ENCODE measurements around the gene SLC7A8. TPM values are rescaled to one million over a fixed set of nuclear protein-coding genes. Genes with fewer than 3 reads are reported as not detected.

Gene SLC7A8
- total and polyA plus RNA-seq, 2 donors (not counting 1 experiment from before 2014, with no cell fraction given), result 1.4 to 10.2 TPM

GRCh38 chr14:23103581-23103980 is 79.9 kb downstream of the SLC7A8 start:
- H4K20me1 ChIP-seq (ENCODE audit: control insufficient read depth, extremely low read depth, insufficient read depth, low read length), result no peaks in the 10 kb centered on the region
- no peak overlapping the region for H2AFZ ChIP-seq (ENCODE audit: low read length)
- no peak overlapping the region for H3K4me3 ChIP-seq (replicated peaks in 1 of 4; ENCODE audit: control extremely low read depth in 1 of 4, insufficient read depth in 1 of 4, low read depth in 3 of 4, low read length in 4 of 4)
- TF ChIP-seq EZH2 (IDR thresholded peaks at IDR 0.05; ENCODE audit: low read length, missing control alignments), result no peak
- TF ChIP-seq CTCF (conservative IDR thresholded peaks at IDR 0.05 in 1 of 2, IDR thresholded peaks at IDR 0.05 in 1 of 2; ENCODE audit: low read depth in 1 of 2, low read length in 2 of 2), result no peak
- DNase-seq (ENCODE audit: low read depth in 2 of 2), result no peak
- no peaks in the 10 kb centered on the region for H3K9me3 ChIP-seq (ENCODE audit: control insufficient read depth, insufficient read depth, low read depth, low read length)
- peaks cover 2% of the 10 kb centered on the region for H3K36me3 ChIP-seq (ENCODE audit: control insufficient read depth, insufficient read depth, low read length)
- no peak overlapping the region for H3K27ac ChIP-seq (ENCODE audit: insufficient read depth, low read length)
- H3K9ac ChIP-seq (ENCODE audit: insufficient read depth, low read length), result no peak overlapping the region
- no peak overlapping the region for H3K4me2 ChIP-seq (ENCODE audit: extremely low read depth, insufficient read depth, low read length)
- no peaks in the 10 kb centered on the region for H3K4me1 ChIP-seq (ENCODE audit: control insufficient read depth, extremely low read depth, insufficient read depth, low read length)
- no peaks in the 10 kb centered on the region for H3K27me3 ChIP-seq (ENCODE audit: control insufficient read depth, insufficient read depth, low read length)
- H3K79me2 ChIP-seq (ENCODE audit: control insufficient read depth, insufficient read depth, low read length), result peaks cover 7% of the 10 kb centered on the region

DNA sequence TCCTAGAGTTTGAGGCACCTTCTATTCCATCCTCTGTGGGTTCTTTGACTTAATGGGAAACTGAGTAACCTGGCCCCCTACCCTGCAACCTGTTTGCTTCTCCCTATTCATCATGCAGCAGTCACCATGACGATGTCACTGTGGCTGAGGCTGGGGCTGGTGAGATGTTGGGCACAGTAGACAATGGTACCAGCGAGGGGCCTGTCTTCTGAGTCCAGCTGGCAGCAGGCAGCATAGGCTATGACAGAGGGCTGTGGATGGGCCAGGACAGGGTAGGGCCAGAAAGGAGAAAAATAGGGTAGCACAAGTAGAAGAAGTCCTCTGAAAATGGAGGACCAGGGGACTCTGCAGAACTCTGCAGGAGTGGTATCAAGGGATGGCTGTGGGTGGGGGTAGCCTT is 80.7 kb downstream of the SLC7A8 start:
- Histone ChIP-seq H3K36me3 (ENCODE audit: control insufficient read depth, insufficient read depth, low read length) (peaks cover 2% of the 10 kb centered on the region), H3K9me3 (ENCODE audit: control insufficient read depth, insufficient read depth, low read depth, low read length) (no peaks in the 10 kb centered on the region), H3K9ac (ENCODE audit: insufficient read depth, low read length) (no peak overlapping the region), H3K79me2 (ENCODE audit: control insufficient read depth, insufficient read depth, low read length) (peaks cover 14% of the 10 kb centered on the region), H3K27ac (ENCODE audit: insufficient read depth, low read length) (no peak overlapping the region), H3K4me3 (replicated peaks in 1 of 4; ENCODE audit: control extremely low read depth in 1 of 4, insufficient read depth in 1 of 4, low read depth in 3 of 4, low read length in 4 of 4) (no peak overlapping the region), H3K4me2 (ENCODE audit: extremely low read depth, insufficient read depth, low read length) (no peak overlapping the region), H2AFZ (ENCODE audit: low read length) (no peak overlapping the region), H3K4me1 (ENCODE audit: control insufficient read depth, extremely low read depth, insufficient read depth, low read length) (no peaks in the 10 kb centered on the region), H3K27me3 (ENCODE audit: control insufficient read depth, insufficient read depth, low read length) (no peaks in the 10 kb centered on the region), H4K20me1 (ENCODE audit: control insufficient read depth, extremely low read depth, insufficient read depth, low read length) (no peaks in the 10 kb centered on the region)
- TF ChIP-seq CTCF (conservative IDR thresholded peaks at IDR 0.05 in 1 of 2, IDR thresholded peaks at IDR 0.05 in 1 of 2; ENCODE audit: low read depth in 1 of 2, low read length in 2 of 2), result no peak
- TF ChIP-seq EZH2 (IDR thresholded peaks at IDR 0.05; ENCODE audit: low read length, missing control alignments), result no peak
- DNase-seq (ENCODE audit: low read depth in 2 of 2), result no peak

GRCh38 chr14:23101986-23102625 is 81.4 kb downstream of the SLC7A8 start:
- H3K27me3 ChIP-seq (ENCODE audit: control insufficient read depth, insufficient read depth, low read length), result no peaks in the 10 kb centered on the region
- no peak overlapping the region for H3K4me2 ChIP-seq (ENCODE audit: extremely low read depth, insufficient read depth, low read length)
- no peak for DNase-seq (ENCODE audit: low read depth in 2 of 2)
- H3K79me2 ChIP-seq (ENCODE audit: control insufficient read depth, insufficient read depth, low read length), result peaks cover 21% of the 10 kb centered on the region
- H3K4me3 ChIP-seq (replicated peaks in 1 of 4; ENCODE audit: control extremely low read depth in 1 of 4, insufficient read depth in 1 of 4, low read depth in 3 of 4, low read length in 4 of 4), result no peak overlapping the region
- no peaks in the 10 kb centered on the region for H3K9me3 ChIP-seq (ENCODE audit: control insufficient read depth, insufficient read depth, low read depth, low read length)
- no peak overlapping the region for H2AFZ ChIP-seq (ENCODE audit: low read length)
- no peaks in the 10 kb centered on the region for H3K4me1 ChIP-seq (ENCODE audit: control insufficient read depth, extremely low read depth, insufficient read depth, low read length)
- no peak overlapping the region for H3K27ac ChIP-seq (ENCODE audit: insufficient read depth, low read length)
- H3K9ac ChIP-seq (ENCODE audit: insufficient read depth, low read length), result no peak overlapping the region
- TF ChIP-seq EZH2 (IDR thresholded peaks at IDR 0.05; ENCODE audit: low read length, missing control alignments) (no peak), CTCF (conservative IDR thresholded peaks at IDR 0.05 in 1 of 2, IDR thresholded peaks at IDR 0.05 in 1 of 2; ENCODE audit: low read depth in 1 of 2, low read length in 2 of 2) (no peak)
- no peaks in the 10 kb centered on the region for H4K20me1 ChIP-seq (ENCODE audit: control insufficient read depth, extremely low read depth, insufficient read depth, low read length)
- peaks cover 5% of the 10 kb centered on the region for H3K36me3 ChIP-seq (ENCODE audit: control insufficient read depth, insufficient read depth, low read length)
